GM18951 (cell line): Measurements from ENCODE around the gene RPL10.

Source experiments
- POLR2A ChIP-seq: IDR thresholded peaks from 4 replicates; pipeline ENCODE4 v1.6.1; 2011; ENCODE audit warnings: mild to moderate bottlenecking; ENCODE audit not compliant: insufficient read length, insufficient read depth; ENCODE audit errors: extremely low read depth
- in situ Hi-C: fragments of 300-500 bp; cut with MboI; formaldehyde crosslinking; loops from one replicate; pipeline ENCODE4 v1.12.0; 2022; ENCODE audit warnings: low sequenced_read_pairs, mixed read lengths, inconsistent platforms; ENCODE audit not compliant: unreplicated experiment

The RPL10 gene

DNA sequence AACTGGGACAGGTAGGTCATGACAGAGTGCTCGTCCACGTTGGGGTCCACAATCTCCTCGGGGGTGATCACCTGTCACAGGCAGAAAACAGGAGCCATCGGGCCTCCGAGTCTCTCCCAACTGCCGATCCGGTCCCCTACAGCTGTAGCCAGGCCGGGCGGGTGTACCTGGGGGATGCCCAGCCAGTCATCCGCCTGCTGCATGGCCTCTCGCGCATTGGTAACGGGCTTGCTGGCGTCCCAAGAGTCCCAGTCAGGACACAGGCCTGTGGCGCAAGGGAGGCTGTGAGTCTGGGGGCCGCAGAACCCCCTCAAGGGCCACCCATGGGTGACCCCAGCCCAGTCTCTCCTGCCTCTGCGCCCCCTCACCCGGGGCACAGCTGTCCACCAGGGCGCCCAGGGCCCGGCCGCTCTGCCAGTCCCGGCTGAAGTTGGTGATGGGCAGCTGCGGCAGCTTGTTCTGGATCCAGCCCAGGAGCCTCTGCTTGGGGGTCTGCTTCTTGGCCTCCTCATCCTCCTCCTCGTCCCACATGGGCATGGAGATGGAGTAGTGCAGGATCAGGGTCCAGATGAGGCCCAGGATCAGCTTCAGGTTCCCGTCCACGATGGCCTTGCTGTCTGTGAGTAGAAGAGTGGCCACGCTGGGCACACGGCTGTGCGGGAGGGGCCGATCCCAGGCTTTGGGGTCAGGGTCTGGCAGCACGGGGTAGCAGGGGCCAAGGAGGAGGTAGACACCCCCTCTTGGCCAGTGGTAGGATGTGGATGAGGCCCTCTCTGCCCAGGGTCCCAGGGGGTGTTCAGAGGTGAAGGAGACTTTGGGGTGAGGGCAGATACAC lies 30.5 kb upstream of the RPL10 start:
- in situ Hi-C loops: no loop called here
- peak; percentile 6 for TF ChIP-seq POLR2A

DNA sequence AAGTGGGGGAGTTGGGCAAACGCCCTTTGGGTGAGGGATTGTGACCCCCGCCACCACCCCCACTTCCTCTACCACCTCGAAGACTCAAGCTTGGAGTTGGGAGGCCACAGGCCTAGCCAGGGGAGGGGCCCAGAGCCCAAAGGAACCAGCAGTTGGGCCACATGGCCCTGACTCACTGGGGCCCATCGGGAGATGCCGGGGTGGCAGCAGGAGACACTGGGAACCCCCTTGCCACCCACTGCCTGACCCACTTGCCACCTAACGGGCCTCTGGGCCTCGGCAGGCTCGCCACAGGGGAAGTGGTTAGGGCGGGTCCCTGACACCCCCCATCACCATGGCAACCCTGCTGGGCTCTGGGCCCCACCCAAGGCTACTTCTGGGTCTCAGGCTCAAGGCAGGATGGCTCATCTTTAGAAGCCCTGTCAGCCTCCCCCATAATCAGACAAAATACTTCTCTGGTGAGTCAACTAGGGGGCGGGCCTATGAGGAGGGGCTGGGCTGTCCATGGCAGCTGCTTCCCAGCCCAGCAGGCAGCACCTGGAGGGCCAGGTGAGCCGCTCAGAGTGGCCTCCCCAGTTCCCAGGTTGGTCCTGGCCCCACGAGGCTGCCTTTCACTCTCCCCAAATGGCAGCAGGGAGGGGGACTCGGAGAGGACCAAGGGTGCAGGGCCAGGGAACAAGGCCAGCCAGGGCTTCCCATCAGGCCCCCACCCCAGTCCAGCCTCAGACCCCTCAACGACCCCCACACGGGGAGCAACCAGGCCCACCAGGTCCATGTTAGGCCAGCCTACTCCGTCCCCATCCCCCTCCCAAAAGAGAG lies 29.3 kb upstream of the RPL10 start:
- peak; percentile 32 for TF ChIP-seq POLR2A
- in situ Hi-C loops: no loop called here

- TF ChIP-seq POLR2A: no peak
- in situ Hi-C loops: no loop called here
Measured at GRCh38 chrX:154369449-154370299, 28.5 kb upstream of the RPL10 start.

DNA sequence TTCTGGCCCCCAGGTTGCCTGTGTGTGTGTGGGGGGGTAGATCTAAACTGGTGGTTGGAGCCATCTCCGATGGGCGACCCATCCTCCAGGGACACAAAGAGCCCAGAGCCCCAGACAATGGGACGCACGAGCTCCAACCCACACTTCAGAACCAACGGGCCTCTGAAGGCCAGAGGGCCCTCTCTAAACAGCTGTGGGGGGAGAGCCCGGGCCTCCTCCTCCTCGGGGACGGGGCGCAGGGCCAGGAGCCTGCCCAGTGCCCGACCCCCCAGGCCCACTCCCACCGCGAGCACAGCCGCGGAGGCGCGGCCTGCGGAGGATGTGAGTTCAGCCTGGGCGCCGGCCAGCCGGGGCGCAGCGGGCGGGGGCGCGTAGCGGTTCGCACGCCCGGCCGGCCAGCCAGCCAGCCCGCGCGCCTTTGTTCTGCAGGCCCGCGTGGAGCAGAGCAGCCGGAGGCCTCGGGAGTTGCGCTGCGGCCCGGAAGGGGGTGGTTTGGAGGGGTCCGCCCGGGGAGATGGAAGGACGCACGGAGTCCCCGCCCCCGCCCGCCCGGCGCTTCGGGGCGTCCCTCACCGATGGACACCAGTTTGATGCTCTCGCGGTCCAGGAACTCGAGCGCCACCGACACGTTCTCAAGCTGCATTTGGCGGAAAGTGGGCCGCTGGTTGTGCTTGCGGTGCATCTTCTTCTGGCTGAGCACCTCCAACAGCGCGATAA lies 27.7 kb upstream of the RPL10 start:
- in situ Hi-C loops: no loop called here
- TF ChIP-seq POLR2A: no peak

DNA sequence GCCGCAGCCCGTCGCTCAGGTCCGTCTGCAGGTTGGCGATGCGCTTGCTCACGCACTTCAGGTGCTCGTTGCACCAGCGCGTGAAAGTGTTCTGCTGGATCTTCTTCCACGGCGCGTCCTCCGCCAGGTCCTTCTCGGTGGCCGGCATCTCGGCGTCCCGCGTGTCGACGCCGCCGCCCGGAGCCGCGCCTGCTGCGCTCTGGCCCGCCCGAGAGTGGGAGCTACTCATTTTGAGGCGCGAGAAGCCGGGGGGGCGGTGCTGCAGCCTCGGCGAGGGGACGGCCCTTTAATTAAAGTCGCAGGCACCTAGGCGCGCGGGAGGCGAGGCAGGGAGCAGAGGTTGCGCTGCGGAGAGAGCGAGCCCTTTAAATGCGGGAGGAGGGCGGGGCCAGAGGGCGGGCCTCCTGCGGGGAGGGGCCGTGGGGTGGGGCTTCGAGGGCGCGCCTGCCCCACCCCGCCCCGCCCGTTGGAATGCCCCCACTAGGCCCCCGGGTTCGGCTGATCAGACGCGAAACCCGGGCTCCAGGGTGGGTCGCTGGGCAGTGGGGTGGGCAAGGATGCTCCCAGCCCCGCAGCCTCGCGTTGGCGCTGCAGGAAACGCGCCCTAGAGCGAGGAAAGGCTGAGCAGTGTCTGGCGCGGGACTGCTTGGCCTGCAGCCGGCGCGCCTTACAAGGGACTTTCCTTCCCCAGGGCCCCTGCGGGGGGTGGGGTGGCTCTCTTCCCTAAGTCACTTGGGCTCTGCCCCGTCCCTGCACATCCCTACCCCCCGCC lies 27.0 kb upstream of the RPL10 start:
- TF ChIP-seq POLR2A: peak; percentile 99
- in situ Hi-C loops: no loop called here

DNA sequence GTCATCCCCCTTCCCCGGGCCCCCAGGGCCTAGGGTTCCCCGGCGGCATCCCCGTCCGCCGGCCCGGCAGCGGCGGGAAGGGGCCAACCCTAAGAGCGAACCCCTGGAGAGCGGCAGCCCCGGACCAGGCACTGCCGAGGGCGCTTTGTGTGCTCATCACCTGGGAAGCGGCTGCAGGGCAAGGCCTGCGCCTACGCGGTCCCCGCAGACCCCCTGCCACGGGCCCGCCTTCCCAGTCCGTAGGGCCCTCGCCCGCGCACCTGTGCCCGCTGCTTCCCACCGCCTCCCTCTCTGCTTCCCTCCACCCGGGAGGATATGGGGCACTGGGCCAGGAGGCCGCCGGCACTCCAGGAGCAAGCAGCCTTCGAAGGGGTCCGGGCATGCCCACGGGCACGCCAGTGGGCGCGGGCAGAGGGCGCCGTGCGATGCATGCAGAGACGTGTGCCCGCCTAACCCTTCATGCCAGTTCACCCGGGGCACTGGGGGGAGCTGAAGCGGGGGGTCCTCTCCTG lies 26.3 kb upstream of the RPL10 start:
- in situ Hi-C loops: no loop called here
- TF ChIP-seq POLR2A: peak; percentile 14

DNA sequence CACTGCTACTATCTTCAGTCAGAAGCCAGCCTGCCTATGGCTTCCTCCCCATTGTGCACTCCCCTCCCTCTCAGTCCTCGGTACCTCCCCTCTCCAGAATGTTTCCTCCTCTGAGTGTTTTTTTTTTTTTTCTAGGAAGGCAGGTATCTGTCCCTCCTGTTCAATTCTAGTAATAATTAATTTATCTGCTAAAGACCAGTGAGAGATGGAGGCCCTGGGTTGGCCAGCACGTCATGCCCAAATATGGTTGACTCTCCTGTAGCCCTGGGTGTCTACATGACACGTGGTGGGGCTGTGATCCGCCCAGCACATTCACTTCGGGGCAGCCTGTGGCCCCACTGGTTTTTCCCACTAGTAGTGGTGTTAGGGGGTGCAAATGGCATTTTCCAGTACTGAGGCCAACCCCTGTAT lies 25.6 kb upstream of the RPL10 start:
- in situ Hi-C loops: no loop called here
- TF ChIP-seq POLR2A: peak; percentile 48

DNA sequence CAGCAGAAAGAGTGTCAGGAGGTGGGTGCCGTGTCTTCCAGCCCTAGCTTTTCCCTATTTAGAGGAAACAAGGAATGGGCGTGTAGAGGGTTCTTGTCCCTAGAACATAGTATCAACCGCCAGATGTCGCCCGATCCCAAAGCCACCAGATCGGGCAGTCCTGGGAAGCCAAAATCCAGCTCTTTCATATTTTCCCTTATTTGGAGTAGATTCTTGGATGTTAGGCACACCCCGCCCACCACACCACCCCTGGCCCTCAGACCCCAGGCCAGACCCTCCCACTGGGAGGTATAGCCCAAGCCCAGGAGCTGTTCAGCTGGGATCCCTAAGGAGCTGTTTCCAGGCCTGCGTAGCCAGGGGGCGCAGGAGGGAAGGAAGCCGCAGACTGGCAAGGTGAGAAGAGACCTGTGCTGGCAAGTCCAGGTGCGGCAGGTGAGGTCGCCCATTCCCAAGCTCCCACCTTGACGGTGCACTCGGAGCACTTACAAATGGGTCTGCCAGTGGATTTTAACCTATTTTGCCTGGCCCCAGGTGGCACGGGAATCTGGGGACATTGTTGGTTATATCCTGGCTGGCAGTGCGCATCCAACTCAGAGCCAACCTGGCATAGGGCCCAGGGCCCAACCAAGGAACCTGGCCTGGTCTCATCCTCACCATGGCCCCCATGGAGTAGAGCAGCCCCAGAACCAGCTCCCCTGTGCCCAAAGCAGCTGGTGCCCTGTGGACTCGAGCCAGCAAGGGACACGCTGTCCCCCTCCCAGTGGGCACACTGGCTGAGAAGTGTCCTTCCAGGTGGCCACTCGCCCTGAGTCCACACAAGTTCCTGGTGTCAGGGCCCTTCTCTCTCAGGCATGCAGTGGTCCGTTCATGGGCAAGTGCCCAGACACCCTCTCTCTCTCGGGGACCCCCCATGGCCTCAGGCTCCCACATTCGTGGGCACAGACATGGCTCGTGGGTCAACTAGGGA lies 24.6 kb upstream of the RPL10 start:
- in situ Hi-C loops: no loop called here
- TF ChIP-seq POLR2A: no peak

- TF ChIP-seq POLR2A: peak; percentile 23
- in situ Hi-C loops: no loop called here
Measured at GRCh38 chrX:154374313-154375155, 23.6 kb upstream of the RPL10 start, which contains the start of gene FLNA. TSS of gene FLNA (minus strand) at chrX:154374634. CDS start at chrX:154371245, 3,389 bp downstream.

DNA sequence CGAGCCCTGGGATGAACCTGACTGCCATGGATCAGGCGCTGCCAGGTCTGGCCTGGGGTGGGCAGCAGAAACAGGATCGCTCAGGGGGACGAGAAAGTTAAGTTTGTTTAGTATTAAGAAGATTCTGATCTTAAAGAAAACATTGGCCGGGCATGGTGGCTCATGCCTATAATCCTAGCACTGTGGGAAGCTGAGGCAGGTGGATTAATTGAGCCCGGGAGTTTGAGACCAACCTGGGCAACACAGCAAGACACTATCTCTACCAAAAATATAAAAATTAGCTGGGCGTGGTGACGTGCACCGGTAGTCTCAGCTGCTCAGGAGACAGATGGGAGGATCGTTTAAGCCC lies 23.0 kb upstream of the RPL10 start:
- in situ Hi-C loops: no loop called here
- no peak for TF ChIP-seq POLR2A
